Activated CD8-positive, alpha-beta memory T cell treated with anti-CD3 and anti-CD28 coated beads for 48 hours (primary cell): ENCODE measurements around the gene SNRNP200.

ENCODE experiments used
- DNase-seq, 3 experiments: peaks; one replicate each; pipeline ENCODE4 v3.0.0-alpha.2; 2020; ENCODE audit warnings: low read depth in 2 of 3, low spot score in 2 of 3

Gene SNRNP200

DNA sequence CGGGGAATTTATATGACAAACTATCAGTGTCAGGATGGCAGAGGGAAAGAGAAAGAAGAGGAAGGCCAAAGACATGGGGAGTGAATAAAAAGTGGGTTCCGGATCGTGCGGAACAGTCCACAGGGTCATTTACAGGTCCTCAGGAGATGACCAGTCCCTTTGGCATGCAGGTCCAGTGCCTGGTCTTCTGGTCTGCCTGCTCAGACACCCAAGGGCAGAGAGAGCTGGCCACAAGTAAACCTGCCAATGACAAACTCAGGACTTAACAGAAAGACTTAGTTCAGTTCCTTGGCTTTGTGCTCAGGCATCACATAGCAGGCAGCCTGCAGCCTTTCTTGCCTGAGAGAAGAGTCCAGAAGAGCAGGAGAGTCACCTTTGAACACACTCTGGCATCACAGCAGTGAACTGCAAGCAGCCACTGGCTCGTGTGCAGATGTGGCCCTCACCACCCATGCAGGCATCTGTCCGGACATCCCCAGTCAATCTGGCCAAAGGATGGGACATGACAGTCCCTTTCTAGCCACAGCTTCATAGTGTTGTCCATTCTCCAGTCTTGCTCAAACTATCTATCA, 53.5 kb downstream of the SNRNP200 start:
- DNase-seq, result no peak

DNA sequence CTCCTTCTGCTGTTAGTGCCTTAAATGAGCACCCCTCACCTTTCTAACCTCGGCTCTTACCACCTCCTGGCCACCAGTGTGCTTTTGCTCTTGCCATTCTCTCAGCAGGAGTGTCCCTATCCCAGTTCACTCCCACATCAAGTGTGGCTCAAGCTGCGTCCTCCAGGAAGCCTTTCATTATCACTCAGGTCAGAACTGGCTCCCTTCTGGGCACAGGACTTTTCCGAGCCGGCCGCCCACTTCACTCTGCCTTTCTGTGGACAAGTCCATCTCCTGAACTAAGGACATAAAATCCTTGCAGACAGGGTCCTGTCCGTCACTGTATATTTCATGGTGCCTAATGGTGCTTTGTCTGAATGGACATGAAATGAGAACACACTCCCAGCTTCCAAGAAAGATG, 55.2 kb downstream of the SNRNP200 start:
- no peak for DNase-seq

DNA sequence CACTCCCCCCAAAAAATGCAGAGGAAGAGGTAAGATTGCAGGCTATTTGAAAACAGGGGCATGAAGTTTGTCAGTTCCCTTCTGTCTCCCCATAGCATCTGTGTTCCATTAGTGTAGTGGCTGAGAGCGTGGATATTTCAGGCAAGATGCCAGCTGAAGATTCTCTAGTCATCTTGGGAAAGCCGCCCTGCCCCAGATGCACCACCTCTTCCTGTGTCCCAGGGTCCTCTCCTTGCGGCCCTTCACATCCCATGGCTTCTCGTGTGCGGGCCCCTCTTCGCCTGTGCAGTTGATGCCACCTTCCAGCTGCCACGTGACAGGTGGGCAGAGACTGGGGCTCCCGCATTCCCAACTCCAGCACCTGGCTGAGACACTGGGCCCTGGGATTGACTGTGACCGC, 55.7 kb downstream of the SNRNP200 start:
- no peak for DNase-seq

DNA sequence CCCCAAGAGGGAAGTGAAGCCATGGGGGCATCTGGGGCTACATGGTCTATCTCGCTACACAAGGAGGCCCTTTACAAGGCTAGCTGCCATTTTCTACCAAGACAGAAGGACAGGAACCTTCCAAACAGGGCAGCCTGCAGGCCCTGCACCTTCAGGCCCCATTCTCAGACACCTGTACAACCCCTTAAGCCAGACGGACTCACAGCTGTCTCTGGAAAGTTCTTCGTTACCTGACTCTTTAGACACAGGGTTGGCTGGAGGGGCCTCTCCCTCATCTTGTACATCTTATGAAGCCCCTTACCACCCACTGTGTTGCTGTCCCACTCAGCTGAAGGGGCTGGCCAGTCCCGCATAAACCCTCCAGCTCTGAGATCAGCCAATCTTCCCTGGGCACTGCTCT, 56.7 kb downstream of the SNRNP200 start:
- DNase-seq, result no peak

DNA sequence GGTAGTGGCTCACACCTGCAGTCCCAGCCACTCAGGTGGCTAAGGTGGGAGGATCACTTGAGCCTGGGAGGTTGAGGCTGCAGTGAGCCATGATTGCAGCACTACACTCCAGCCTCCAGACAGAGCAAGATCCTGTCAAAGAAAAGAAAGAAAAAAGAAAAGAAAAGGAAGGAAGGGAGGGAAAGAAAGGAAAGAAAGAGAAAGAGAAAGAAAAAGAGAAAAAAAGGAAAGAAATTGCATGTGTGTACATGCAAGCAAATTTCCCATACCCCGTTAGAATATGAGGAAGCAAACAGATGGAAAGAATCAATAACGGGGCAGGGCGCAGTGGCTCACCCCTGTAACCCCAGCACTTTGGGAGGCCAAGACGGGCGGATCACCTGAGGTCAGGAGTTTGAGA, 57.5 kb downstream of the SNRNP200 start:
- DNase-seq, result no peak

DNA sequence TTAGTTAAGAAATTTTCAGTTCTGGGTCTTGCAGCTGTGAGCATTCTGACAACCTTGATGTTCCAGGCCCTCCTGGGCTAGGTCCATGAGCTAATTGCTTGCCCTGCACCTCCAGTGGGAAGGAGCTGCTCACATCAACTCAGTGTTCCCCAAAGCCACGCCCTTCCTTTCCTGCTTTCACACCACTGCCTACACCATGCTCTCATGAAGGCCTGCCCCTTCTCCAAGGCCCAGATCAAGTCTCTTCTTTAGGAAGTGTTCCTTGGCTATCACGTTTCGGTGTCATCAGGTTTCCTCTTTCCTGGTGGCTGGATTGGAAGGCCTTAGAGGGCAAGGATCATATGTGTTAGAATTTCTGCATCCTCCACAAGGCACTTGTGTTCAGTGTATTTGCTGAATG, 58.3 kb downstream of the SNRNP200 start:
- DNase-seq, result no peak

DNA sequence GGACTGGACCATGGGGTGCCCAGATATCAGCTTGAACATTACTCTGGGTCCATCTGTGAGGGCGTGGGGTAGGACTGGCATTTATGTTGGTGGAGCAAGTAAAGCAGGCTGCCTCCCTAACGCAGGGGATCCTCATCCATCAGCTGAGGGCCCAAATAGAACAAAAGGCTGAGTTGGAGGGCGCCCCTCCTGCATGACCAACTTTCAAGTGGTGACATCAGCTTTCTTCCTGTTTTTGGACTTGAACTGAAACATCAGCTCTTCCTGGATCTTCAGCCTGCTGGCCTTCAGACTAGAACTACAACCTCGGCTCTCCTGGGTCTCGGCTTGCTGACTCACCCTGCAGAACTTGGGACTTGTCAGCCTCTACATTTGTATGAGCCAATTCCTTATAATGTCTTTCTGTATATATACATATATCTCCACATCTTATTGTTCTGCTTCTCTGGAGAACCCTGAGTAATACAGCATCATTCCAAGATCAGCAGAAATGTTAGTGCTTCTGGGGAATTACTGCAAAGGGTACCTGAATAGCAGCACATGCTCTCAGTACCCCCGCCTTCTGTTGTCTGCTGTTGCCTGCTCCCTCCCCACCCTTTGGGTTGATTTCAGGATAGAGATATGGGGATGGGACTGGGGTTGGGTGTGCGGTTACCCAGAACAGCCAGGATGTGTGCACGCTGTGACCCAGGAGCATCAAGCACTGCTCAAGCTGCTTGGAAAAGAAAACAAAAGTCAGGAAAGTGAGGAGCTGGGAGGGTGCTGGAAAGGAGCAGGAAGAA, 59.5 kb downstream of the SNRNP200 start:
- no peak for DNase-seq

DNA sequence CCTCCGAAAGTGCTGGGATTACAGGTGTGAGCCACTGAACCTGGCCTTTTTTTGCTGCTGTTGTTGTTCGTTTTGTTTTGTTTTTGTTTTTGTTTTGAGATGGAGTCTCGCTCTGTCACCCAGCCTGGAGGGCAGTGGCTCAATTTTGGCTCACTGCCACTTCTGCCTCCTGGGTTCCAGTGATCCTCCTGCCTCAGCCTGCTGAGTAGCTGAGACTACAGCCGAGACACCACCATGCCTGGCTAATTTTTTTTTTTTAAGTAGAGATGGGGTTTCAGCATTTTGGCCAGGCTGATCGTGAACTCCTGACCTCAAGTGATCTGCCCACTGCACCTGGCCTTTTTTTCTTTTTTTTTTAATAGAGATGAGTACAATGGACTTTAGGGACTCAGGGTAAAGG, 61.5 kb downstream of the SNRNP200 start:
- no peak for DNase-seq

DNA sequence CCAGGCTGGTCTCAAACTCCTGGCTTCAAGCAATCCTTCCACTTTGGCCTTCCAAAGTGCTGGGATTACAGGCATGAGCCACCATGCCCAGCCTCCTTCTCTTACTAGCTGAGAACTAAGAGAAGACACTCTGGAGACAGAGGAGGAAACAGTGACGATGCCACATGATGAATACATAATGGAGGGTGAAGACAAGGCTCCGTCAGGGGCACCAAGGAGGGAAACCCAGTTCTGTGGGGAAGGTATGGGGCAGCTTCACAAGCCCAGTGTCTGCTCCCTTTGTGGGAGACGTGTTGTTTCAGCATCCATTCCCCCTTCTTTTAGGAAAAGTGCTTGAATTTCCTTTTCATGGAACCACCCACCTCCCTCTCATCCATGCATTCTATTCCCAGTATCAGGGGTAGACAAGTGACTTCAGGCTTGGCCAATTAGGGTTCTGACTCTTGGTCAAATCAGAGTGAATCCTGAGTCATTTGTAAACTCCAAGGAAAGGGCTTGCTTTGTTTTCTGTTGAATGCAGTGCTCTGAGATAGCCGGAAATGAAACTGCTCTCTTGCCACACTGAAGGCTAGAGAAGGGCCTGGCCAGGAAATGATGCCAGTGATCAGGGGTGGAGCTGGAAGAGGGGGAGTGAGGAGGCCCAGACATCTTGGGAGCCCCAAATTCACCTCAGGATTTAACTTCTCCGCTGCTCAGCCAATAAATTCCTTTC, 63.3 kb downstream of the SNRNP200 start:
- DNase-seq, result peak in 2 of 3 experiments; percentile 16 to 43

DNA sequence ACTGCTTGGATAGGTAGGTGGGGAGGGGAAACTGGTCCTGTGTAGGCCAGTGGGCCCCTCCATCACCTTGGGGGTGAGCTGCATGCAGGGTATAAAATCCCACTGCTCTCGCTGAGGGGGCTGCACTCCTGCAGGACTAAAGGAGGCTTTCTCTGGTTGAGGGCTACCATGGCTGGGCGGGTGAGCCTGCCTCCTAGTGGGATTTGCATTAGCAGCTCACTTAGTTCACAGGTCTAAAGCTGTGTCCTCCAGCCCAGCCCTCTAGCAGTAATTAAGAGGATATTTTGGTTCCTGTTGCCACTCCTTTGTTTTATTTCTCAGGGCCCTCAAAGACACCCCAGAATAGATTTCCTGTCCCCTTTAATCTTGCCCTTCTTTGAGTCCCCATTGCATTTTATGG, 64.1 kb downstream of the SNRNP200 start:
- DNase-seq, result no peak

DNA sequence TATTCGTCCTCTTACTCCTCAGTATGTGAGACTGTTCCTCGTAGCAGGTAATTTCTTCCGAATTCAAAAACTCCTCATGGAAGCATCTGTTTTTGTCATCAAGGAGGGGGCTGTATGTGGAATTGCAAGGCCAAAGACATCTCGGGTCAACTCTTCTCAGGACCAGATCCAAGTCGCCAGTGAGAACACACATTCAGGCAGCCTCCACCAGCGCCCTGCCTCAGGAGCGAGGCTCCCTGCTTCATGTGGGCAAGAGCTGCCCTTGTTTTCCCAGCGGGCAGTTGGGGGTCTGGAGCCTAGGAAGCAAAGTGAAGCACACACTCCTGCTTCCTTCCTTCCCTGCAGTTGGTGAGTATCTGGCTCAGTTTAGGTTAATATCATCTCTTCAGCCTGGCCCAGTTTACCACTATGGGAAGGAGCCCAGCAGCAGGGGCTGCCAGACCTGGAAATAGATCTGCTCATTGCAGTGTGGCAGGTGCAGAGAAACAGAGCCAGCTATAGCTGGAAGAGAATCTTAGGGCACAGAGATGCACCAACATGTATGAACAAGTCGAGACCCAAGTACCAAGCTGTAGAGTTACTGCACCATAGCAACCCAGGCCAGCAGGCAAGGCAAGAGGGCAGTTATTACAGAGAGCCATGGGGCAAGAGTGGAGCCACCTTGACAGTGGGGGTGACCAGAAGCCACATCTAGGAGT, 64.9 kb downstream of the SNRNP200 start:
- no peak for DNase-seq

DNA sequence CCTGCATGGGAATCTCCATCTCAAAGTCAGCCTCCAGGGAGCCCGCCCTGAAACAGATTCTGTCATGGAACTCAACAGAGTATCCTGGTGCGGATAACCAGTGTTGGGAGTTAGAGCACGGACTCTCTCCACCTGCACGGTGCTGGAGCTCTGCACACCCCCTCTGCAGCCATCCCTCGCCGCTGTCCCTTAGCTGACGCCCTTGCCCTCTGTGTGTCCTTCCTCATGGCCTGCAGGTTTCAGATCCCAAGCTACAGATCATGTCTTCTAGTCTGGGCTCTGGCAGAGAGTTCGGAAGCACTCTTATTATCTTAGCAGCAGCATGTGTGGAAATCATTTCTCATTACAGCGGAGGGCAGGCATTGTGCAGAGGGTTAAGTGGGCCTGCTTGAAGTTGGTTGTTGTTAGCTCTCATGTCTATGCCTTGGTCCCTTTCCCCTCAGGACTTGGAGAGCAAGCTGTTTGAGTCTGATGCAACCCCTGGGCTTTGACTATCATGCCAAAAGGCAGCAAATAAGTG, 65.5 kb downstream of the SNRNP200 start:
- no peak for DNase-seq

DNA sequence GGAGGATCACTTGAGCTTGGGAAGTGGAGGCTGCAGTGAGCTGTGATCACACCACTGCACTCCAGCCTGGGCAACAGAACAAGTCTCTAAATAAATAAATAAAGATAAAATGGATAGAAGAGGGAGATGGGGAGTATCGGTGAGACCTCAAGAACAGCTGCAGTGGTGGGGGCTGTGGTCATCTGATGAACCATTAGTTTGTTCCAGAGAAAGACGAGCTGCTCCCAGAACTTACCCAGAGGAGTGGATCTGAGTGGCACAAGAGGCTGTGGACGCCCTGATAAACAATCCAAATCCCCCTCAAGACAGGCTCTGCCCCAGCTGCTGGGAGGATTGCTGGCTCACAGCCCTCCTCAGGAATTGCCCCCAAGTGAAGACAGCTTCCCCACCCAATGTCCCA, 66.3 kb downstream of the SNRNP200 start:
- no peak for DNase-seq

DNA sequence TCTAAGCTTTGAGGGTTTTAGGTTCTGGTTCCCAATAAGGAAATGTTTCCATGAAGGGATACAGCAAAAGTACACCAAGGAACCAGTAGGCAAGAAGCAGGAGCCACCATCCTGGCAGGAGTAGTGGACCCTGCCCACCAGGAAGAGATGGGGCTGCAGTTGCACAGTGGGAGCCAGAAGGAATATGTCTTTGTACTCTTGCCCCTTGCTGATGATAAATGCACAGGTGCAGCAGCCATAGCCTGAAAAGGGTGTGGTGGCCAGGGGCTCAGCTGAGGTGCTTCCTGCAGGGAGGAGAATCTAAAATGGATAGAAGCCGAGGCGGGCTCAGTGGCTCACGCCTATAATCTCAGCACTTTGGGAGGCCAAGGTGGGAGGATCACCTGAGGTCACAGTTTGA, 67.1 kb downstream of the SNRNP200 start:
- DNase-seq, result no peak

DNA sequence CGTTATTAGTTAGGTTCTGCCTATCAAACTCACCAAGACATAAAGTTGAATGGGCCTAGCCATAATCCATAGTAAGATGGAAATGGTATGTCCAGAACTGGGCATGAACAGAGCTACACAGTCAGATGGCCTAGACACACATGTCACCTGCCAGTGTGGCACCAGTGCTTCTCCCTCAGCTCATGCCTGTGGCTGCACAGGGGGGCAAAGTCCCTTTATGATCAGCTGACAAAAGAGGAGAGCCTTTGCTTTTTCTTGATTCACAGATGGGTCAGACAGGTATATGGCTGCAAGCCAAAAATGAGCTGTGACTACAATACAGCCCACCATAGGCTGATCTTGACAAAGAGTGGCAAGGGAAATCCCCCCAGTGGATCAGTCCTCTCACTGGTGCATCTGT, 68.5 kb downstream of the SNRNP200 start:
- DNase-seq, result no peak

DNA sequence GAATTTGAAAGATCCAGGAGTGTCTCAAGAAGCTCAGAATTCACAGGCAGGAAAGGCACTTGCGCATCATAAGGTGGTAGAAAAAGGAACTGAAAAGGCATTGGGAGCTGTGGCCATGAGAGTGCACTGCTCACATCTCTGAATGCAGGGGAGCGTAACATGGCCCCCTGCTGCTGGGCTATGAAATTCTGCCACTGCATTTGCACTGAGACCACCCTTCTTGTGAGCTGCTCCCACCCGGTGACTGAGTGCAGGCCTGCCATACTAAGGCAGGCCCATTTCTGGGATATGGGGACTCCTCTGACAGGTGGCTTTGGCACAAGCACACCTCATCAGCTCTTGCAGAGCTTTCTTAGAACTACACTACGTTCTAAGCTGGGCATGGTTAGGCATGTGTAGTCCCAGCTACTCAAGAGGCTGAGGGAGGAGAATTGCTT, 71.4 kb downstream of the SNRNP200 start:
- no peak for DNase-seq

DNA sequence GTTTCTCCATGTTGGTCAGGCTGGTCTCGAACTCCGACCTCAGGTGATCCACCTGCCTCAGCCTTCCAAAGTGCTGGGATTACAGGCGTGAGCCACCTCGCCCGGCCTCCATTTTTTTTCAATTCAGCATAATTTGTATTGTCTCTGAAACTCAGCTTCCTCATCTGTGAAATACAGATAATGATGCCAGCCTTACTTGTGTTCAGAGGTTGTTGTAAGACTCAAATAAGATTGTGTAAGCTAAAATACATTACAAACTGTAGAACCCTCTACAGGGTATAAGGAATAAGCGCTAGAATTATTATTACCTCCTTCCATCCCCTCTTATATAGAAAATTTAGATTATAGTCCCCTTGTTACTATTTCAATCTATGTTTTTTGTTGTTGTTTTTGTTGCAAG, 71.9 kb downstream of the SNRNP200 start:
- DNase-seq, result no peak

DNA sequence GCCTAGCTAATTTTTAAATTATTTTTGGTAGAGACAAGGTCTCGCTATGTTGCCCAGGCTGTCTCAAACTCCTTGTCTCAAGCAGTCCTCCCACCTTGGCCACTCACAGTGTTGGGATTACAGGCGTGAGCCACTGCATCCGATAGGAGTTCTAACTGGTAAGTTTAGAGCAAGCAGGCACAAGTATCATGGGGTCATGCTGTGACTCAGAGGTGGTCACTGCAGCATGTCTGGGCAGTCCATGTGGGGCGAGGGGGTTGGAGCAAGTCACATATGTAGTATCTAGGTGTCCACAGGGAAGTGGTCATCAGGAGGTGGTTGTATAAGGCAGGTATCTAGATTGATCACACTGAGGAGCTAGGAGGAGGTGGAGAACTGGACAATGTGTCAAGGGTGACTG, 74.0 kb downstream of the SNRNP200 start:
- no peak for DNase-seq

DNA sequence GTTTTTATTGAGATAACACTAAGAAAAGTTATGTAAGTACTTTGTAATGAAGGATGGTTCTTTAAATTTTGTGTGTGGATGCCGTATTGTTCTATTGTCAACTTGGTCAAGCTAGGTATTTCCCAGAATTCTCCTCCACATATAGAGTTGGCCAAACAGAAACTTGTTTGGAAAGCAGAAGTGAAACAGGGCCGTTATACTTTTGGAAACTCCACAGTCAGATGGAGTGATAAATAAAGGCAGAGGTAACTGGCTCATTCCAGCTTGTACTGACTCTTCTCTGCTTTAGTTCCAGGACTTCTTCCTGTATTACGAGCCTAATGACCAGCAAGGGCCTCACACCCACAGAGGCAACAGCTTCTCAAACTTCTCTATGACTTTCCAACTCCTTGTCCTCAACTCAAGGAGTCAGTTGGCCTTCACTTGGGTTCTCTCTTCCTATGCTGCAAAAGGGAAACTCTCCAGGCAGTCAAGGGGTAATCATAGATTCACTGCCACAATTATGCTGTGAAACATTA, 80.3 kb downstream of the SNRNP200 start:
- DNase-seq, result no peak
